Renal cortical epithelial cell (primary cell): Measurements from ENCODE around the gene ZMYND8. TPM values are rescaled to one million over a fixed set of nuclear protein-coding genes. Genes with fewer than 3 reads are reported as not detected.
"Not testable (repeated sequence)": the region's sequence is repeated elsewhere in the genome, so short reads cannot be mapped to it uniquely, and the experiment has no call there.

ENCODE experiments used
- DNase-seq: peaks from one replicate; pipeline ENCODE4 v3.0.0-alpha.2; 2011; ENCODE audit warnings: low read depth
- total RNA-seq: library from RNA; depleted of rRNA; stranded (reverse); fragments of >200 nt; gene quantifications from 2 replicates; pipeline ENCODE4 v1.2.3, GENCODE V29; 2014

Gene ZMYND8
- total RNA-seq, 1 donor from 2014 or later, result 21.9 TPM

DNA sequence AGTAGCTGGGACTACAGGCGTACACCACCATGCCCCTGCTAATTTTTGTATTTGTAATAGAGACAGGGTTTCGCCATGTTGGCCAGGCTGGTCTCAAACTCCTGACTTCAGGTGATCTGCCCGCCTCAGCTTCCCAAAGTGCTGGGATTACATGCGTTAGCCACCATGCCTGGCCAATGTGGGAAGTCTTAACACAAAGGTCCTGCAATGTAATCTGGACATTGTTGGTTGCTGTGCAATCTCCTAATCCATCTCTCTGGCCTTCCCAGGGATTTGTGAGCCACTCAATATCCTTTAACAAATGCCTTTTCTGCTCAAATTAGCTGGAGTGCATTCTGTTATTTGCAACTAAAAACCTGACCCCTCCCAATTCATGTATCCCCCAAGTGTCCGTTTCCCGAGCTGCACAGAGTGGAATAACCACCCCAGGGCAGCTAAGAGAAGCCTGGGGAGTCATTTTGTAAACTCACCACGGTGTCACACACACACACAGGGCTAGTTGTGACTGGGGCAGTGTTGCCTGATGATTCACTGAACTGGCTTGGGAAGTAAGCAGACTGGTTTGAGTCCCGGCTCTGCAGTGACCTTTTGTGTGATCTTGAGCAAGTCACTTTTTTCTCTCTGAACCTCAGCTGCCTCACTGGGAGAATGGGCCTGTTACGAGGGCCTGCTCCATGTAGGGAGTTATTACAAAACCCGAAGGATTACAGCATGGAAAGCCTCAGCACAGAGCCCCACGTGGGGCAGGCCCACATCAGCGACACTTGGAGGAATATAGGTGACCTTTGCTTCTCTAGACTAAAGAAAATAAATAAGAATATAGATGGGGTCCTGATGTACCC, 152.3 kb downstream of the ZMYND8 start:
- DNase-seq, result peak; percentile 64

DNA sequence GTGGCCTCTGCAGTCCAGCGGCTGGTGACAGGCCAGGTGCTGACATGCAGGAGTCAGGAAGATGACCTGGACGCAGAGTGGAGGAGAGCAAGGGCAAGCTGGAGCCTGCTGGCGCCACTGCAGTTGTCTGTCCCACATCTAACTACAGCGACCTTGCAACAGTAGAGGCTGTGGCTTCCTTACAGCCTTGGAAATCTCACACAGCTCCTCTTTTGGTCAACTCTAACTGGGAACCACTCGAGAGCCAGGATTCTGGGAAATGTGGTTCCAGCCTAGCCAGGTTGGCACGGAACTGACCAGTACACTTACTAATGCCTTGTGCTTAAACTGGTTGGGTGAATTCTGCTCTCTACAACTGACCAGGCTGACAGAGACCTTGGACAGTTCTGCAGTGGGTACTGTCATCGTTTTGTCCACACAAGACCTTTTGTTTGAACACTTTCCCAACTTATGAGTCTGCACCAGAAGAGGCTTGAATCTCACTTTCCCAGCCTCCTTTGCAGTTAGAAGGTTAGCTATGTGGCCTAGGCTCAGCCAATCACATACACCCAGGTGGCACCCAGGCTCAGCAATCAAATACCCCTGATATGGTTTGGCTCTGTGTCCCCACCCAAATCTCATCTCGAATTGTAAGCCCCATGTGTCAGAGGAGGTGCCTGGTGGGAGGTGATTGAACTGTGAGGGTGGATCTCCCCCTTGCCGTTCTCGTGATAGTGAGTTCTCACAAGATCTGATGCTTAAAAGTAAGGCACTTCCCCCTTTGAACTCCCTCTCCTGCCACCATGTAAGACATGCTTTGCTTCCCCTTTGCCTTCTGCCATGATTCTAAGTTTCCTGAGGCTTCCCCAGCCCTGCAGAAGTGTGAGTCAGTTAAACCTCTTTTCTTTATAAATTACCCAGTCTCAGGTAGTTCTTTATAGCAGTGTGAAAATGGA, 153.5 kb downstream of the ZMYND8 start:
- DNase-seq, result no peak

DNA sequence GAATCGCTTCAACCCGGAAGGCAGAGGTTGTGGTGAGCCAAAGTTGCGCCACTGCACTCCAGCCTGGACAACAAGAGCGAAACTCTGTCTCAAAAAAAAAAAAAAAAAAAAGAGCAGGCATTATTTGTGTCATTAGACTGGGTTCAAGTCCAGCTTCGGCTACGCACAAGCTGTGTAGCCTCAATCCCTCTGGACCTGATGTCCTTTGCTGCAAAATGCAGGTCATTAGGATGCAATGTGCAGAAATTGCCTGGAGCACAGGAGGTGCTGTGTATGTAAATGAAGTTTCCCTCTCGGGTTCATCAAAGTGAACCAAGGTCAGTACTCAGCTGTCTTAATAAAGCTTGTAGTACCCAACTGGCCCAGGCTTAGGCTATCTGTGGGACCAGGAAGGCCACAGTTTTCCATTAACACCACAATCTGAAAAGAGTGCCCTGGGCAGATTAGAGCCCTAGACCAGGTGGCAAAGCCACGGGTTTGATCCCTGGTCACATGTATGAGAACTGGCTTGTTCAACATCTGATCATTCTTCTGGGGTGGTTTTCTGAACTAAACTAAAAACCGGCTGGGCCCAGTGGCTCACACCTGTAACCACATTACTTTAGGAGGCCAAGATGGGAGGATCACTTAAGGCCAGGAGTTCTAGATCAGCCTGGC, 155.3 kb downstream of the ZMYND8 start:
- no peak for DNase-seq

DNA sequence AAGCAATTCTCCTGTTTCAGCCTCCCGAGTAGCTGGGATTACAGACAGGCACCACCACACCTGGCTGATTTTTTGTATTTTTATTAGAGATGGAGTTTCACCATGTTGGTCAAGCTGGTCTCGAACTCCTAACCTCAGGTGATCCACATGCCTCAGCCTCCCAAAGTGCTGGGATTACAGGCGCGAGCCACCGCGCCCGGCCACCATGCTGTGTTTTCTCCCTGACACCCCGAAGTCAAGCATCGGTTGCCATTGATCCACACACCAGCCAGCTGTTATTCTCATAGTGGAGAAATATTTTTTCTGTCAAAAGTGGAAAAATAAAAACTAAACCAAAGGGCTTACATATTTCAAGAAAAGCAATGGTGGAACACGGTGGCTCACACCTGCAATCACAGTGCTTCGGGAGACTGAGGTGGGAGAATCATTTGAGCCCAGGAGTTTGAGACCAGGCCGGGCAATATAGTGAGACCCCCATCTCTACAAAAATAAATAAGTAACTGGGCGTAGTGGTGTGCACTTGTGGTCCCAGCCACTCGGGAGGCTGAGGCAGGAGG, 157.4 kb downstream of the ZMYND8 start:
- no peak for DNase-seq

DNA sequence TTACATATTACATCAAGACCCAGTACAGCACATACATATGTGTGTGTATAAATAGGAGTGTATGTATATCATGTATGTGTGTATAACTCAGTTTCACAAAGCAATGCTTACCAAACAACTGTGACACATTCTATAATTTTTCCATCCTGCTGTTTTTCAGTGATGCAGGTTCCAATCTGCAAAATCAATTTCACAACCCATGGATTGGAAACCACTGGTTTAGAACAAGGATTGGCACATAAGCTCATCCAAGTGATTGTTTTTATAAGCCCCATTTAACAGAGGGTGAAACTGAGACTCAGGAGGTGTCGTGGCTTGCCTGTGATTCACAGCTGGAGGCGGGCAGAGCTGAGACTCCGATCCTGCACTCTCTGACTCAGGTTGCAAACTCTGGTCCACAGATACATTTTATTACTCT, 158.2 kb downstream of the ZMYND8 start:
- DNase-seq, result no peak

DNA sequence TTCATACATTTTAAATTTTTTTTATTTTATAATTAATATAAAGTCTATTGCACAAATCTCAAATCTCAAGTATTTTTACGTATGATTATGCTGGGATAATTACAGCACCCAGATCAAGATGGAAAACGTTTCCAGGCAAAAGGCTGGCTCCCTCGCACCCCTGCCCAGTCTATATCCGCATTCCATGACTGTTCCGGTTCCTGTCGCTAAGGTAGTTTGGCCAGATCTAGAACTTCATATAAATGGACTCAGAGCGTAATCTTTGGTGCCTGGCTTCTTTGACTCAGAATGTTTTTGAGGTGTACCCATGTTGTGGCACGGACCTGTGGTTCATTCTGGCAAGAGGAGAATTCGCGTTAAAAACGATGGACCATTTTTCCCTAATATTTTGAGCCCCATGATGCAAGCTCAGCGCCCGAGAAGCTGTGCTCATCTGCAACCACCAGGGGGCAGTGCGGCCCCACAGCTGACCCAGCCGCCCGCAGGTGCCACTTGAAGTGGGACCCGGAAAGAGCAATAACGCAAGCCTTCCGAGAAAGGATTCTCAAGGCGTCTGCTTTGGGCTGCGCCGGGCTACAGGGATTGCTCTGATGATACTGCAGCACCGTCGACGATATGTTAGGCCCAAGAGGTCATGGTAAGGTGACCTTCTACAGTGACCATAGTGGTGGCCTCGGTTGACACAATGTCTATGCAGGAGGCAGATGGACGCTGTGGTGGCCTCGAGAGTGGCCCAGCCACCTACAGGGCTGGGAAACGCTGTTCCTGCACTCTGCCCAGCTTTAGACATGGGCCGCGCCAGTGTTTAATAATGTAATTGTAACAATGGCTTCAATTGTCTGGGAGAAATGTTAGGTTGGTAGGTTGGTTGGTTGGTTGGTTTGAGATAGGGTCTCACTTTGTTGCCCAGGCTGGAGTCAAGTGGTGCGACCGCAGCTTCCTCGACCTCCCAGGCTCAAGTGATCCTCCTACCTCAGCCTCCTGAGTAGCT, 160.1 kb downstream of the ZMYND8 start:
- peak; percentile 38 for DNase-seq

DNA sequence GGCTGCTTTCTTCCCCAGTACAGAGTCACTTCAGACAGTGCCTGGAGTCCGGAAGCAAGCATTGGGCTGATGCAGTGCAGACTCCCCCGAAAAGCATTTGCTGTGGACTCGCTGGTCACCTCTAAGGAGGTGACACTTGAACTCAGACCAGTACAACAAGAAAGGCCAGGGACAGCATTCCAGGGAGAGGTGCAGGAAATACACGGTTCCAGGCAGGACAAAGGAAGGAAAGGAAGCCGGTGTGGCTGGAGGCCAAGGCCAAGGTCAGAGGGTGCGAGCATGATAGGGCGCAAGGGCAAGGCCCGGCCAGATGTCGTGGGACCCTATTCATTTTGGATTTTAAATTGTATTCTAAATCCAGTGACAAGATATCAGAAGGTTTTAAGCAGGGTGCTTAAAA, 160.9 kb downstream of the ZMYND8 start:
- no peak for DNase-seq

DNA sequence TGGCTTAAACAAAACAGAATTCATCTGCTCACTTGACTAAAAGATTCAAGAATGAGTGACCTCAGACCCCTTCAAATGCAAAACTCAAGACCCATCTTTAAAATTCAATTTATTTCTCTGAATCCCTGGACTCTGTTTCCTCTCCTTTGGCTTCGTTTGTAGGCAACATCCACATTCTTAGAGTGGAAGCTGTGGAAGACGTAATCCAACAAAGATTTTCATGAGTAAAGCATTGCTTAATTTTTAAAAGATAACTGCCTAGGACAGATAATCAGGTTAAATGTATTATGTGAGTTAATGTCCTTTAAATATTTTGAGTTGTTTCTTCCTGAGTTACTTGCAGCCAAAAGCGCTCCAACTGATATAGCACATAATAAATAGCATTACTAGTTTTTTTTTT, 164.5 kb downstream of the ZMYND8 start:
- DNase-seq, result no peak

DNA sequence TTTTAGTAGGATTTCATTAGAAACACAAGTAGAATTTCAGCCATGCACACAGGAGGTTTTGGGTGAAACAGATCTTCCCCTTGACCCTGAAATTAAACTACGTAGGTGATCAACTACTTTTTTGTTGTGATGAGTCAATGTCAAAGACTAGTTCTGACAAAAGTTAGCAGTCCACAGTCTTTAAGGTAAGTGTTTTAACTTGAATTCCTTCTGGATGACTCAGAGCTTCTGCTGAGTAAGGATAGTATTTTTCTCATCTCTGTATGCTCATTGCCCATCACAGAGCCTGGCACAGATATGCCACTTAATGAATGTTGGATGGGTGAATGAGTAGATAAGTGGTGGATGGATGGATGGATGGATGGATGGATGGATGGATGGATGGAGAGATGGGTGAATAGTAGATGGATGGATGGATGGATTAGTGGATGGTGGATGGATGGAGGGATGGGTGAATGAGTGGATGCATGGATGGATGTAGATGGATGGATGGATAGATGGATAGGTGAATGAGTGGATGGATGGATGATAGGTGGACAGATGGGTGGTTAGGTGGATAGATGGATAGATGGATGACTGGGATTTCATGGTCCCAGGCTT, 165.3 kb downstream of the ZMYND8 start:
- DNase-seq, result peak; percentile 80

DNA sequence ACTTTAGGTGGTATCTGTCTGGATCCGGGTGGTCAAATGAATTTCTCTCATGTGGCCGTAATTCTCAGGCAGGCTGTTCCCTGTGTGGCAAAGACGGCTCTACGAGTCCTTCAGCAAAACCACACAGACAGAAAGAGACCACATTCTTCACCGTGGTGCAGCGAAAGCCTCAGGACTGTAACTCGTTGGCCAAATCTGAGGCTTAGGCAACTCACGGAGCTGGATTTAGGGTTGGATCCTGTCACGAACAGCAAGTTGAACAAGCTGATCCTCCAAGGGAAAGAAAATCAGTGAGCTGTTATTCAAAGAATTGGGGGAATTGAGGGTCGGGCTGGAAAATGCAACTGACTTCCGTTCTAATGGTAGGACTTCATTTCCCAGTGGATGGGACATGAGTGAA, 167.4 kb downstream of the ZMYND8 start:
- DNase-seq, result no peak

DNA sequence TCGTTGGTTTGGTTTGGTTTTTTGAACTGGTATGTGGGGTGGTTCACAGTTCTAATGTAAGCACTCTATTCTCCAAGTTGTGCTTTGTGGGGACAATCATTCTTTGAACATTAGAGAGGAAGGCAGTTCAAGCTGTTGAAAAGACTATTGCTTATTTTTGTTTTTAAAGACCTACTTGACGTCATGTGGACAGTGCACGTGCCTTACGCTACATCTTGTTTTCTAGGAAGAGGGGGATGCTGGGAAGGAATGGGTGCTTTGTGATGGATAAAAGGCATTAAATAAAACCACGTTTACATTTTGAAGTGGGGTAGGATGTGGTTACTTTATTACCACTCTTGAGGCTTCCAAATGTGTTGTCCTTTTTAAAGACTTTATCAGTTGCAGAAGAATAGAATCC, 168.0 kb downstream of the ZMYND8 start:
- no peak for DNase-seq

DNA sequence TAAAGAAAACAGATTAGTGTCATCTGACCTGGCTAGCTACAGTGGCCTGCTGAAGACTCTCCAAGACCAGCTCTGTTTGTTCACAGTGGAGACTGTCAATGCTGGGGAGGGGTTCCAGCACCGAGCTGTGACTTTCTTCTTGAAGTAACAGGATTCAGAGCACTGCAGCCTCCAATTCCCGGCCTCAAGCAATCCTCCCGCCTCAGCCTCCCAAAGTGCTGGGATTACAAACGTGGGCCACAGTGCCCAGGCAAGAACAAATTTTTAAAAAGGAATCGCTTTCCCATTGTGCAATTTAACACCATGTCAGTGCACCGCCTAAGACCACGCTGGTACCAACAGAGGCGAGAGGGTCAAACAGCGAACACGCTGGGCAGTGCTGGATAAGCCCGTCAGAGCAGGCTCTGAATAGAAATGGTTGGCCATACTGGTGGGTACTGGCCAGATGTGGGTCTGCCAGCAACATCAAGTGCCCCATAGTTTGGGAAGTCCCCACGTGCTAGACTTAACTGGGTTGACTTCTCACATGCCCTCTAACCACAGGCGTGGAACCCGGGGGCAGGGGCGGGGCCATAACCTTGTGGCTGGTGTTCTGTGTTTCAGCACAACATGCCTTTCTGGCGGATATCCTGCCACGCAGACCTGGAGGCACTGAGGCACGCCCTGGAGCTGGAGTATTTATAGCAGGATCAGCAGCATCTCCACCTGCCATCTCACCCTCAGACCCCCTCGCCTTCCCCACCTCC, 168.9 kb downstream of the ZMYND8 start:
- DNase-seq, result peak; percentile 16

DNA sequence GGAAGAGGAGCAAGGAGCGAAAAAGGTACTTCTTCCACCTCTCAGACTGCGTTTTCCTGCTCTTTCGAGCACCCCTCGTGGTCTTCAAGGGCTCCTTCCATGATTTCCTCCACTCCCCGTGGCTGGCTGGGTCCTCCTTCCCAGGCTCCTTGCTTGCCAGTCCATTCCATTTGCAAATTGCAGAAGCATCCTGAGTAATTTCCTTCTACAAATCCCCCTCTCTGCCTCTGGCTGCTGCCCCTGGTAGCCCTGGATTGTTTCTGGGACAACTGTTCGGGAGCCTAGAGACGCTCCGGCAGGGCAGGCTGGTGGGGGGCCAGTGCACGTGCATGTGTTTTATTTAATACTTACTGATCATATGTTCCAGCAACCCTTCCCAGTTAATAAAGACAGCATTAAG, 173.1 kb downstream of the ZMYND8 start:
- DNase-seq, result no peak

DNA sequence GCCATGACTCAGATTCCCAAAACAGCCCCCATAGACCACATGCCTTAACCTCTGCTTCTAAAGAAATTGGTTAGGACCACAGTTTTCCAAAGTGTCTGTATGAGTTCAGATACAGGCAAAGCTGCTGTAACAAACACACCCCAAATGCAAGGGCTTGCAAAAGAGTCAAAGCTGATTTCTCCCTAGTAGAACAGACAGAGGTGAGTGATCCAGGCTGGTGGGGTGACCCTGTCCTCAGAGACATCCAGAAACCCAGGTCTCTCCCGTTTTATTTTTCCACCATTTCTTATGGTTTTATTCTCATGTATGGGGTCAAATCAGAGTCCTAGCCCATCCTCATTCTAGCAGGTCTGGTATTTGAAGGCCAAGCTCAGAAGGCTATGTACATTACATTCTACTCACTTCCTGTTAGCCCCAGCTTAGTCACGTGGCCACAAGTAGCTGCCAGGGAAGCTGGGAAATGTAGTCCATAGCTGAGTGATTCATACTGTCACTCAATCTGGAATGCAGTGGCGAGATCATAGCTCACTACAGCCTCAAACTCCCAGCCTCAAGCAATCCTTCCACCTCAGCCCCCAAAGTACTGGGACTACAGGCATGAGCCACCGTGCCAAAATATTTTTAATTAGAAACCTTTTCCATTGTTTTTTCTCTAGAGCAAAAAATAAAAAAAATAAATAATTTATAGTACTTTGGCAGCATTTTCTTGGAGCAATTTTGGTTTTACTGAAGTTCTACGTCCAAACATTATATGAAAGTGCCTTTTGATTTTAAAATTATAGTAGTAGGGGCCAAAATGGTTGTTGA, 175.2 kb downstream of the ZMYND8 start:
- DNase-seq, result peak; percentile 72

DNA sequence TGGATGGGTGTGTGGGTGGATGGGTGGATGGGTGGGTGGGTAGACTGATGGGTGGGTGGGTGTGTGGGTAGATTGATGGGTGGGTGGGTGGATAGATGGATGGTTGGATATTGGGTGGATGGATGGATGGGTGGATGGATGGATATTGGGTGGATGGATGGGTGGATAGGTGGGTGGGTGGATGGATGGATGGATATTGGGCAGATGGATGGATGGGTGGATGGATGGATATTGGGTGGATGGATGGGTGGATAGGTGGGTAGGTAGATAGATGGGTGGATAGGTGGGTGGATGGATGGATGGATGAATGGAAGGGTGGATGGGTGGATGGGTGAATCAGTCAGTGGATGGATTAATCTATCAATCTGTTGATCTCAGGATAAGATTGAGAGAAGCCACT, 177.2 kb downstream of the ZMYND8 start:
- no peak for DNase-seq

DNA sequence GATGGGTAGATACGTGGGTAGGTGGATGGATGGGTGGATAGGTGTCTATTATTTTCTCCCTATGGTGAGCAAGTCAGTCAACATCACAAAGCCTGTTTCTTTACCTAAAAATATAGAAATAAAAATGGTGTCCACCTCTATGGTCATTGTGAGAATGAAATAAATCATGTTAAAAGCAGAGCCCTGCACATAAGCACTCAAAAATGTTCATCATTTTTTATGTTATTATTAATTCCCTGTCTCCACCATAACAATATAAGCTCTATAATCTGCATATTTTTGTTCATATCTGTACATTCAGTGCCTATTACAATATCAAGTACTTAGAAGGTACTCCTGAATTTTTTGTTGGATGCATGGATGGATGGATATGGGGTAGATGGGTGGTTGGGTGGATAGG, 177.6 kb downstream of the ZMYND8 start:
- no peak for DNase-seq

DNA sequence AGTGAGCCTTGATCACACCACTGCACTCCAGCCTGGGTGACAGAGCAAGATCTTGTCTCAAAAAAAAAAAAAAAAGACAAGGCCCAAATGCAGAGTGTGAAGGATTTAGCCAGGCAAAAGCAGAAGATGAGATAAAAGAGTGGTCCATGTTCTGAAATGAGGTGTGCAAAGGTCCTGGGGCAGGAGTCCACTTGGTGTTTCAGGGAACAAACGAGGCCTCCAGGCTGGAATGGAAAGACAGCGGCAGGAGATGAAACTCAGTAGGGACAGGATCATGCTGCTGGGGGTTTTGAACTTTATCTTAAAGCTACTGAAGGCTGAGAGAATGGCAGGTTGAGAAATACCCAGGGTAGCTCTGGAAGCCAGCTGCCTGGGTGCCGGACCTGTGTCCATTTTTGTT, 178.2 kb downstream of the ZMYND8 start:
- no peak for DNase-seq

DNA sequence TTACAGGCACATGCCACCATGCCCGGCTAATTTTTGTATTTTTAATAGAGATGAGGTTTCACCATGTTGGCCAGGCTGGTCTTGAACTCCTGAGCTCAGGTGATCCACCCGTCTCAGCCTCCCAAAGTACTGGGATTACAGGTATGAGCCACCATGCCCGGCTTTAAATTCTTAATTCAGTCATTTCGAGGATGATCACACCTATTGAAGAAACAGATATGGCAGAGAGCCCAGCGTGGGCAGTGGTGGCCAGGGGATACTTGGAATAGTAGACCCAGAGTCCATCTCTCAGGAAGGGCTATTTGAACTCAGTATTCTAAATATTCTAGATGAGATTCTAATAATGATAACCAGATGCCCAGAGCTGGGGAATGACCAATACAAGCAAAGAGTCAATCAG, 180.3 kb downstream of the ZMYND8 start:
- not testable (repeated sequence) for DNase-seq

DNA sequence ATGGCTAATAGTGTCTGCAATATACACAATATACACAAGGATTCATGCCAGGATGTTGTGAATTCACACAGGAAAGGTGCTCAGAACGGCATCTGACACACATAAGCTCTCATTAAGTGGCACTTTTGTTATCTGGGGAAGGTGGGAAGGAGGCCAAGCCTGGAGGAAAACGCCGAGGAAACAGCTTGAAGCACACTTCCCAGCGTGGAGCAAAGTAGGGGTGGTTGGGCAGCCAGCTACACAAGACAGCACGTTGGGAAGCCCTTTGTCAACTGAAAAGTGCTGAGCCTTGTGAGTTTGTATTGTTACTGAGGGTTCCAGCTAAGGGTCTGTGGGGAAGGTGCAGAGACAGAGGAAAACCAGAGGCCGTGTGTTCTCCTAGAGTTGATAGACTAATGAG, 181.0 kb downstream of the ZMYND8 start:
- DNase-seq, result no peak
